C4-2B (cell line): Measurements from ENCODE around the gene SGMS1.

Experiments
- H3K27ac ChIP-seq: fragments of 450-650 bp; 2 replicates; pipeline ENCODE4 v1.5.1; 2017
- CTCF ChIP-seq: fragments of 450-650 bp; conservative IDR thresholded peaks from 2 replicates; pipeline ENCODE4 v1.5.1; 2017; ENCODE audit warnings: mild to moderate bottlenecking
- ZFX ChIP-seq: fragments of 450-650 bp; IDR thresholded peaks from 2 replicates; pipeline ENCODE4 v1.6.1; 2017

The SGMS1 gene

GRCh38 chr10:50291261-50291850, 332.4 kb downstream of the SGMS1 start:
- H3K27ac ChIP-seq = no peak overlapping the region
- TF ChIP-seq CTCF (peak; percentile 36), ZFX (no peak)

- H3K27ac ChIP-seq = no peak overlapping the region
- no peak for TF ChIP-seq CTCF
- TF ChIP-seq ZFX = no peak
Measured at GRCh38 chr10:50289196-50289595, 334.6 kb downstream of the SGMS1 start.

GRCh38 chr10:50286996-50287803, 336.6 kb downstream of the SGMS1 start:
- TF ChIP-seq ZFX = no peak
- TF ChIP-seq CTCF = no peak

GRCh38 chr10:50286517-50286916, 337.2 kb downstream of the SGMS1 start:
- TF ChIP-seq CTCF (no peak), ZFX (no peak)
- H3K27ac ChIP-seq = no peak overlapping the region

More at GRCh38 chr10:50286996-50287803, 336.6 kb downstream of the SGMS1 start:
- H3K27ac ChIP-seq = no peak overlapping the region

GRCh38 chr10:50281967-50282522, 341.7 kb downstream of the SGMS1 start:
- H3K27ac ChIP-seq = no peak overlapping the region
- TF ChIP-seq ZFX (no peak), CTCF (no peak)

- TF ChIP-seq ZFX = no peak
- no peak for TF ChIP-seq CTCF
- no peak overlapping the region for H3K27ac ChIP-seq
Measured at GRCh38 chr10:50281210-50281966, 342.4 kb downstream of the SGMS1 start.
